ENCODE measurements around the gene COL6A5.

- no peak for TF ChIP-seq TCF7L2 (IDR thresholded peaks at IDR 0.05; ENCODE audit: low read depth, low read length)
- TF ChIP-seq RB1 (IDR thresholded peaks at IDR 0.05; ENCODE audit: low read depth): no peak
- no peak for TF ChIP-seq CREM (IDR thresholded peaks at IDR 0.05; ENCODE audit: low read depth)
- no peak for TF ChIP-seq GATAD2B (IDR thresholded peaks at IDR 0.05; ENCODE audit: borderline replicate concordance)
- TF ChIP-seq YY1 (IDR thresholded peaks at IDR 0.05; ENCODE audit: borderline replicate concordance in 1 of 3, control insufficient read depth in 1 of 3, extremely low read depth in 1 of 3, insufficient read depth in 3 of 3, insufficient read length in 1 of 3, insufficient replicate concordance in 2 of 3, low read depth in 1 of 3, low read length in 2 of 3): no peak
- TF ChIP-seq ZBTB1 (CRISPR knock-in tag; IDR thresholded peaks at IDR 0.05; ENCODE audit: borderline replicate concordance, low read depth): no peak
Observed at GRCh38 chr3:130392266-130392665, 46.8 kb downstream of the COL6A5 start.

All from K562 (cell line).